ENCODE measurements around the gene RXRB. TPM values are rescaled to one million over a fixed set of nuclear protein-coding genes. Genes with fewer than 3 reads are reported as not detected.

The RXRB gene
- total RNA-seq, 1 donor from 2014 or later, result 28.0 TPM

- DNase-seq (ENCODE audit: extremely low spot score in 2 of 2), result no peak
- H3K4me1 ChIP-seq, result peaks cover 68% of the 10 kb centered on the region
- H3K4me3 ChIP-seq, result peak within 1 kb of the TSS; percentile 52
- H3K27me3 ChIP-seq, result no peaks in the 10 kb centered on the region
- H3K36me3 ChIP-seq, result peaks cover 0 to 22% of the 10 kb centered on the region in 2 donors
- intact Hi-C loops (cut with DNase I), result loop anchor here (5.0 to 10.0 kb wide), 2 partner anchors 68 to 1020 kb away; partner anchors contain the start of genes AGER, RPS18 and VPS52
- peak within 1 kb of the TSS; percentile 36 for H3K27ac ChIP-seq
- no peaks in the 10 kb centered on the region for H3K9me3 ChIP-seq
- TF ChIP-seq POLR2AphosphoS5 (IDR thresholded peaks at IDR 0.05; ENCODE audit: insufficient read depth in 1 of 2, low read depth in 1 of 2), result peak; percentile 63 to 70
- no peak for TF ChIP-seq CTCF (IDR thresholded peaks at IDR 0.05)
- peak in 1 of 2 donors; percentile 15 for TF ChIP-seq POLR2A (IDR thresholded peaks at IDR 0.05)
Observed at GRCh38 chr6:33204415-33205190, 4.1 kb upstream of the RXRB start, which contains the start of gene HSD17B8. Gene HSD17B8, plus strand, starts transcription at chr6:33204655. Its CDS starts 14 bp downstream, at chr6:33204669.

GRCh38 chr6:33204165-33204414 is 3.6 kb upstream of the RXRB start:
- peaks cover 68% of the 10 kb centered on the region for H3K4me1 ChIP-seq
- TF ChIP-seq POLR2A (IDR thresholded peaks at IDR 0.05), result no peak
- no peak for TF ChIP-seq CTCF (IDR thresholded peaks at IDR 0.05)
- TF ChIP-seq POLR2AphosphoS5 (IDR thresholded peaks at IDR 0.05; ENCODE audit: insufficient read depth in 1 of 2, low read depth in 1 of 2), result no peak
- intact Hi-C loops (cut with DNase I), result loop anchor here (5.0 to 10.0 kb wide), 2 partner anchors 68 to 1019 kb away; partner anchors contain the start of genes AGER, RPS18 and VPS52
- H3K27ac ChIP-seq, result peak overlapping the region; percentile 36
- DNase-seq (ENCODE audit: extremely low spot score in 2 of 2), result no peak
- H3K4me3 ChIP-seq, result peak overlapping the region; percentile 52
- H3K27me3 ChIP-seq, result no peaks in the 10 kb centered on the region
- peaks cover 0 to 18% of the 10 kb centered on the region in 2 donors for H3K36me3 ChIP-seq
- no peaks in the 10 kb centered on the region for H3K9me3 ChIP-seq

- peaks cover 68% of the 10 kb centered on the region for H3K4me1 ChIP-seq
- H3K36me3 ChIP-seq, result peaks cover 0 to 18% of the 10 kb centered on the region in 2 donors
- no peak overlapping the region for H3K27ac ChIP-seq
- intact Hi-C loops (cut with DNase I), result loop anchor here (5.0 to 10.0 kb wide), 2 partner anchors 69 to 1019 kb away; partner anchors contain the start of genes AGER, RPS18 and VPS52
- no peak for DNase-seq (ENCODE audit: extremely low spot score in 2 of 2)
- no peaks in the 10 kb centered on the region for H3K27me3 ChIP-seq
- H3K4me3 ChIP-seq, result no peak overlapping the region
- H3K9me3 ChIP-seq, result no peaks in the 10 kb centered on the region
- TF ChIP-seq POLR2A (IDR thresholded peaks at IDR 0.05) (no peak), CTCF (IDR thresholded peaks at IDR 0.05) (no peak), POLR2AphosphoS5 (IDR thresholded peaks at IDR 0.05; ENCODE audit: insufficient read depth in 1 of 2, low read depth in 1 of 2) (no peak)
Observed at GRCh38 chr6:33203443-33204164, 3.1 kb upstream of the RXRB start.

- DNase-seq (ENCODE audit: extremely low spot score in 2 of 2), result no peak
Observed at GRCh38 chr6:33202799-33203198, 2.3 kb upstream of the RXRB start.

More at GRCh38 chr6:33202799-33203198, 2.3 kb upstream of the RXRB start:
- peaks cover 0 to 18% of the 10 kb centered on the region in 2 donors for H3K36me3 ChIP-seq
- H3K4me1 ChIP-seq, result peaks cover 74% of the 10 kb centered on the region
- intact Hi-C loops (cut with DNase I), result loop anchor here (5.0 to 10.0 kb wide), 2 partner anchors 70 to 1018 kb away; partner anchors contain the start of genes AGER, RPS18 and VPS52
- no peak overlapping the region for H3K27ac ChIP-seq
- no peak for TF ChIP-seq CTCF (IDR thresholded peaks at IDR 0.05)
- no peak for TF ChIP-seq POLR2A (IDR thresholded peaks at IDR 0.05)
- no peak for TF ChIP-seq POLR2AphosphoS5 (IDR thresholded peaks at IDR 0.05; ENCODE audit: insufficient read depth in 1 of 2, low read depth in 1 of 2)
- H3K27me3 ChIP-seq, result no peaks in the 10 kb centered on the region
- no peaks in the 10 kb centered on the region for H3K9me3 ChIP-seq
- H3K4me3 ChIP-seq, result no peak overlapping the region
